NCI-H446 (cell line): ENCODE results near the gene RPL22.
"Not testable (repeated sequence)": the region's sequence is repeated elsewhere in the genome, so short reads cannot be mapped to it uniquely, and the experiment has no call there.

Experiments
- DNase-seq, 2 experiments: peaks; one replicate each; lab custom pipeline; 2025; lab: John Stamatoyannopoulos, UW

The RPL22 gene

GRCh38 chr1:6233376-6233775, 34.0 kb upstream of the RPL22 start:
- no peak for DNase-seq

- no peak for DNase-seq
Observed at GRCh38 chr1:6225651-6226050, 26.3 kb upstream of the RPL22 start.

DNA sequence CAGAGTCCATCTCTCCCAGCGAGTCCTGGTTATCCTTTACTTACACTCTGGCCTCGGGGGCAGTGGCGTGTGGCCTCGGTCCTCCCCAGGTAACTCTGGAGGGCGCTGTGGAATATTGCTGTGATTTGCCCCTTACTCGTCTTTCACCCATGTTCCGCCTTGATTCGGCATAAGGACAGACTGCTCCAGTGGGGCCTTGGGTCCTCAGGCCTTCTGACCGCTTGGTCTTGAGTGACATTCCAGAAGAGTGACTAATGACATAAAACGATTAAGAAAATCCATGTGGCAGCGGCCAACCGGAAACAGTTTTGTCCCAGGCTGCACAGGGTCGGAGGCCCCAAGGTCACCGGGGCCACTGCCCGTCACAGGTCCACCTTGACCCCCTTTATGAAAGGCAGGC, 25.3 kb upstream of the RPL22 start:
- no peak for DNase-seq

DNA sequence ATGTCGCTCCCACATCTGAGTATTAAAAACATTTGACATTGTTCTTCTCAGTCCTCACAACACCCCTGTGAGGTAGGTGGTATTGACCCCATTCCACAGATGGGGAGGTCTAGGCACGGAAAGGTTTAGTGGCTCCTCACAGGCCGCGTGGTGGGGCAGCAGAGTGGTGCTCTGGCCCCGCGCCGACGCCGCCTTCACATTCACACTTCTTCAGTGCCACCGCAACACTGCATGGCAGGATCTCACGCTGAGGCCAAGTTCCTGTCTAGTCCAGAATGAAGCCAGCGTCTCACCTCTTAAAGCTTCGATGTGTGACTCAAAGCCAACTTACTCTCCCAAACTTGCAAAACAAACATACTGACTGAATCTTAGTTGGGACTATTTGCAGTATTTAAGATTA, 24.2 kb upstream of the RPL22 start:
- no peak for DNase-seq

GRCh38 chr1:6222636-6223035, 23.2 kb upstream of the RPL22 start:
- DNase-seq, result no peak

DNA sequence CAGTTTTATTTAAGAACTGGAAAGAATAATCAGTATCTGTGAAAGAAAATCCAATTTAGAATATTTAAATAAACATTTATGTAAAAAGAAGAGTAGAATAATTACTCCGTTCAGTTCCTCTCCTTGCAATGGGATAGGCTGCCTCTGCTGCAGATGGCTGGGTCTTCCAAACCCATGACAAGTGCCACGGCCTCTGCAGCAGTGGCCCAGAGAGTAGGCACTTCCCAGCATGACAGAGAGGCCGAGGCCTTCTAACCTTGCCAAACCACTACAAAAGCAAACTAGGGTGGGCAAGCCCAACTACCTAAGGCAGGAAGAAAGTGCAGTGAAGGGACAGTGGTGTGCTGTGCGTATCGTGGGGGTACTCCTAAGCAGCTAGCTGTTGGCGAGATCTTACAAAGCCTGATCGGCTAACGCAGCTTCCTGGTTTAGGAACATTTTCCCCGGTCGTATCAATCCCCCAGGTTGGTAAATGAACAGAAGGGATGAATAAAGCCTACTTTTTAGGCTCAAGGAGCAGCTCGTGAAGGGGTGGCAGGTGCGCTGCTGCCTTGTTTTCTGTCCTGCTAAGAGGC, 21.9 kb upstream of the RPL22 start:
- no peak for DNase-seq

DNA sequence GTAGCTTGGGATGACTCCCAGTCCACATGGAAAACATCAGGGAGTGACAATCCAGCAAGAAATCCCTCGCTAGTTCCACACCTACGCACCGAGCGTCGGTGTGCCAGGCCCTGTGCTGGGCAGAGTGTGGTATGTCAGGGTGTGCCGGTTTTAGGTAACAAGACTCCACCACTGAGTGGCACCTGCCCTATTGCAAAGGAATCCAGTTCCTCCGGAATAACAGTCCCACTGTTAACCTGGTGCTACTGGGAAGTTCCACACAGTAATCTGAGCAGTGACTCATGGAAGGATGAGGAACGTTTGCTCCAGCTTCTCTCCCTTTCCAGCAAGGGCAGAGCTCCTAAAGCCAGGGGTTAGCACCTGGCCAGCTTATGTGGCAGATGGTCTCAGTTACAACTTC, 20.8 kb upstream of the RPL22 start:
- DNase-seq, result no peak

GRCh38 chr1:6219641-6220040, 20.2 kb upstream of the RPL22 start:
- not testable (repeated sequence) for DNase-seq

DNA sequence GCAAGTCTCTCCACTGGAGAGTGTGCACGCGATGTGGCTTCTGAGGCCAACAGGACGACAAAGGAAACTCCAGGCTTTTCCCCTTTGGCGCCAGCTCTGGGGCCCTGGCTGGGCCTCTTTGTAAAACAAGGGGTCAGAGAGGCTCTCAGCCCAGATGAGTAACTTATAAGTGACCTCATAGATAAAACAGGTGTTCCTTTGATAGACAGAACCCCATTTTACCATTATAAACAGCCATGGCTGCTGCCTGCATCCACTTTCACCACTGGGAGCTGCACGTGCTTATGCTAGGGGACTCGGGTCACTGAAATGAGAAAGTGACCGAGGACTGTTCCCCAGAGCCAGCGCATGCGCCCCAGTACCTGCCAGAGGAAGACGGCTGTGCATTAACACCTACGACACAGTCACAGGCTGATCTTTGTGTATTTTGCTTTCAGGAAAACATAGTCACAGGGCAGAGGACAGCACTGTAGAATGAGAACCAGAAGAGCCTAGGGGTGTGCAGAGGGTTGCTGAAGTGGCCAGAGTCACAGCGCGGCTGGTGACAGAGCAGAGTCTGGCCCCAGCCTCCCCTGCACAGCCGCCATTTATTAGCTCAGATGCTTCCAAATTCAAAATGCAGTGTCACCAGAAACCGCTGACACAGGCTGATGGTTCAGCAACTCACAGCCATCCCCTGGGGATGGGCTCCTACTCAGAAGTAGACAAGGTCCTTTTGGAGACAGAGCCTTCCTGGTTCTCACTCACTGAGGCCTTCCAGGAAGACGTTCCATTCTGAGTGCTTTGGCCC, 19.2 kb upstream of the RPL22 start:
- DNase-seq, result no peak

DNA sequence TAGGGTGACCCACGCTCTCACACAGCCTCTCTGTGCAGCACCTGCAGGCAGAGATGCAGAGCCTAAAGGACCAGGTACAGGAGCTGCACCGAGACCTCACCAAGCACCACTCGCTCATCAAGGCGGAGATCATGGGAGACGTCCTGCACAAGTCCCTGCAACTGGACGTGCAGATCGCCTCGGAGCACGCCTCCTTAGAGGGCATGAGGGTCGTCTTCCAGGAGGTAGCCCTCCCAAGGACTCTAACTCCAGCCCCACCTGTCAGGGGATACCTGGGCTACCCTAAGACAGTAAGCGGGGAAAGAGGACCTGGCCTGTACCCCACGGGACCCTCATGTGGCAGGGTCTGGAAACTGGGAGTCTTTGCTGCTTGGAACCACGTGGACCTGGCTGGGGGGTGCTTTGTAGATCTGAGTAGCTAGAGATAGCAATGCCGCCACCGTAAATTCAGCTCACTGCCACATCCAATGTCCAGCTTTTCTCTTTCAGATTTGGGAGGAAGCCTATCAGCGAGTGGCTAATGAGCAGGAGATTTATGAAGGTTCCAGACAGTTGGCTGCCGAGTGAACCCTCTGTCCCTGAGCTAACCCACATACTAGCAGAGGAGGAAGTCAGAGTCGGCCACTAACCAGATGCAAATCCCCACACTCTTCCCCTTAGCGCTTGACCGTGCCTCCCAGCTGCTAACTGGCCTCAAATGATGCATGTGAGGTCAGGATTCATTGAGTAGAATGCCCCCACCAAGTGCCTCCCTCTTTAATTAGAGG, 13.0 kb upstream of the RPL22 start:
- no peak for DNase-seq

GRCh38 chr1:6211731-6212130, 12.3 kb upstream of the RPL22 start:
- DNase-seq, result no peak

DNA sequence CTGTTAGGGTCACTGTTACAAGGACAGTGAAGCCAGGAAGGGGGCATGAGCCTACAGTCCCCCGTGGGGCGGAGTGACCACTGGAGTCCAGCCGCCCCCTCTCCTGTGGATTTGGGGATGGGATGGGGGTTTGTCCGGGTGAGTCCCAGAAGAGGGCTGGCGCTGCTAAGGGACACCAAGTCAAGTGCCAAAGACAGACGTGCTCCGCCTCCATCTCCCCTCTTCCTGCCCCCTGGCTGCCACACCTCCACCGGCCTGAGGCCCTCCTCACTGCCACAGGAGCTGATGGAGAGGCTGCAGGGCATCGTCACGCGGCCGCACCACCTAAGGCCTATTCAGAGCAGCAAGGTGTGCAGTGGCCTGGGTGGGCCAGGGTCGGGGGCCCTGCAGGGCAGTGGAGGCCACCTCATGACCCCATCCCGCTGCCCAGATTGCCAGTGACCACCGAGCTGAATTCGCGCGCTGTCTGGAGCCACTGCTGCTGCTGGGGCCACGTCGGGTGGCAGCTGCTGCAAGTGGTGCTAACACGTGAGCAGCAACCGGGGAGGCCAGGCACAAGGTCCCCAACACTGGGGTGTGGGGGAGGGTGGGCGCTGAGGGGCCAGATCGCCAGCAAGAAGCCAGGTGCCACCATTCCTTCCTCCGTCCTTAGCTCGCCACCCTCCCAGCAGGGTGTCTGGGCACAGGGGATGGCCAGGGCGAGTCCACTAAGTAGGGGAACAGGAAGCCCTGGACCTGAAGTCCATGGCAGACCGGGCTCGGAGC, 11.4 kb upstream of the RPL22 start:
- no peak for DNase-seq

DNA sequence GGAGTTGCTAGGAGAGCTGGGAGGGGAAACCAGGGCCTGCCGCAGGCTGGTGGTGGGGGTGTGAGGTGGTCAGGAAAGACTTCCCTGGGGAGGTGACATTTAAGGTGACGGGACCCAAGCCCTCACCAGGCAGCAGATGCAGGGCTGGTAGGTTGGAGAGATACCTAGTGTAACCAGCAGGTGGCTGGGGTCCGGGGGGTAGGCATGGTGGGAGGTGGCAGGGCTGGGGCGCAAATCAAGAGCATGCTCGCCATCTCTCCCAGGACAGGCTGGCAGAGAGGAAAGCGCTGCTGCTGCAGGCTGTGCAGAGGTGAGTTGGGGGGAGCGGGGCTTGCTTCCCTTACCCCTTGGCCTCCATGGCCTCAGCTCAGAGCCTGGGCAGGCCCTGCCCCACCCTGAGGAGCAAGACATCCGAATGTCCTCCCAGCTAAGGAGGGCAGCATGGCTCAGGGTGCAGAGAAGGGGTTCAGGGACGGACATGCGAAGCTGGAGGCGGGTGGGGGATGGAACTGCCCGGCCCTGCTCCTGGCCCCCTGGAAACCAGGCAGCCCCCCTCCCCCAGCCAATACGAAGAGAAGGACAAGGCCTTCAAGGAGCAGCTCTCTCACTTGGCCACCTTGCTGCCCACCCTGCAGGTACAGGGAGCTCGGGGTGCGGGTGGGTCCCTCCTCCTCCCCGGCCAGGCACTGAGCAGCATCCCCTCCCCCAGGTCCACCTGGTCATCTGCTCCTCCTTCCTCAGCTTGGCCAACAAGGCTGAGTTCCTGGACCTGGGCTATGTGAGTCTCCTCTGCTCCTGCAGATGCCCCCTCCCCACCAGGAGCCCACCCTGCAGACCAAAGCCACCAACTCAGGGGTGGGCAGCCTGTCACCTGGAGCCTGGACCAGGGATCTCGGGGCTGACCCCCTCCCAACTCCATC, 10.5 kb upstream of the RPL22 start:
- no peak for DNase-seq

DNA sequence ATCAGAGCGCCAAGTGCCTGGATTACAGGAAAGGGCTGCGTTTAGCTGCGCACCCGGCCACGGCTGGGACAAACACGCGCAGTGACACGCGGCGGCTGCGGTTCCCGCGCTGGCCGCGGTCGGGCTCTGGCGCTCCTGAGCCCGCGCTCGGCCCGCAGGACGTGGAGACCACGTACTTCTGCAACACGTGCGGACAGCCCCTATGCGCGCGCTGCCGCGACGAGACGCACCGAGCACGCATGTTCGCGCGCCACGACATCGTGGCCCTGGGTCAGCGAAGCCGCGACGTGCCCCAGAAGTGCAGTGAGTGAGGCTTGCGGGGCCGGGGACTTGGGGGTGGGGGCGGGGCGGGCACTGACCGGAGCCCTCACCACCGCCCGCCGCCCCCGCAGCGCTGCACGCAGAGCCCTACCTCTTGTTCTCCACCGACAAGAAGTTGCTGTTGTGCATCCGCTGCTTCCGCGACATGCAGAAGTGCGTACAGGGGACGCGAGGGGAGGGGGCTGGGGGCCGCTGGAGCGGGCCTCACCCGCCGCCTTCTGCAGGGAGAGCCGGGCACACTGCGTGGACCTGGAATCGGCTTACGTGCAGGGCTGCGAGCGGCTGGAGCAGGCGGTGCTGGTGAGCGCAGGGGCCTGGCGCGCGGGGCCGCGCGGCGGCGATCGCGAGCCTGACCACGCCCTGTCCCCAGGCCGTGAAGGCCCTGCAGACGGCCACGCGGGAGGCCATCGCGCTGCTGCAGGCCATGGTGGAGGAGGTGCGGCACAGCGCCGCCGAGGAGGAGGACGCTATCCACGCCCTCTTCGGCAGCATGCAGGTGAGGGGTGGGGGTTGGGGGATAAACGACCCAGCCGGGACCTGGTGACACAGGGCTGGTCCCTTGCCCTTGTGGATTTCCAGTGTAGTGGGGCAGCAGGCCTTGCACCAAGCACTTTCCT, 9.6 kb upstream of the RPL22 start:
- DNase-seq, result no peak

GRCh38 chr1:6207921-6208320, 8.5 kb upstream of the RPL22 start:
- no peak for DNase-seq

DNA sequence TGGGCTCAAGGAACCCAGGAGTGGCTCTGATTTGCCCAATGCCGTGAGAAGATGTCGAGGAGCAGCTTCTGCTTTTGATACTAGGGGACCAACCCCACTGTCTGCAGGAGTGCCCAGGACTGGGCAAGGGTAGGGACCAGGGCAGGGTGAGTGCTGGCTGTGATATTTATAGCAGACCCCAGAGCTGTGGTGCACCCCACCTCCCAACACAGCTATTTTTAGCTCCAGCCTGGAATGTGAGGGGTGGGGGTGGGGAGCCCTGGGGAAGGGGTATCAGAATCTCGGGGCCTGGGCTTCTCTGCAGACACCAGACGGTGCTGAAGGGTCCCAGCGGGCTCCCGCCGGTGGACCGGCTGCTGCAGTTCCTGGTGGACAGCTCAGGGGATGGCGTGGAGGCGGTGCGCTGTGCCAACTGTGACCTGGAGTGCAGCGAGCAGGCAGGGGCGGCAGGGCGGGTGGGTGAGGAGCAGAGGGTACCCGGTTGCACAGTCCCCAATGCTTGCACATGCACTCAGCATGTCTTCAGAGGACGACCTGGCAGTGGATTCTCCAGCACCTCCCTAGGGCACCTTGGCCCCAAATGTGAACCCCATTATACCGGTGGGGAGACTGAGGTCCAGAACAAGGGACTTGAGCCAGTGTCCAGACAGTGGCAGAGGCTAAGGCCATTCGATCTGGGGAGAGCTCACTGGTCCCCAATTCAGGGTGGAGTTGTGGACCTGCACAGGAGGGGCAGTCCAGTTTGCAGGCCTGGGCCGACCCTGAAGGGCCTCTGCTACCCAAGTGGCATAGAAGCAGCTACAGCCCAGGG, 7.9 kb upstream of the RPL22 start:
- no peak for DNase-seq

DNA sequence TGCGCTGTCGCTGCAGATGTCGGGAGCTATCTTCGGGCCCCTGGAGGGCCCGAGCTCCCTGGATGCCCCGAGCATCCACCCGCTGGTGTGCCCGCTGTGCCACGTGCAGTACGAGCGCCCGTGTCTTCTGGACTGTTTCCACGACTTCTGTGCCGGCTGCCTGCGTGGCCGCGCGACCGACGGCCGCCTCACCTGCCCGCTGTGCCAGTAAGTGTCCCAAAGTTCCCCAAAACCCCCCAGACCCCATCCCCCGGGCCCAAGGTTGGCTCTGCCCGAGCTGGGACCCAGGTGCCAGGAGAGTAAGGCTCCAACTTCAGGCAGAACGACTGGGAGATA, 7.1 kb upstream of the RPL22 start:
- DNase-seq, result no peak

- no peak for DNase-seq
Observed at GRCh38 chr1:6205849-6206519, 6.6 kb upstream of the RPL22 start, which contains the start of gene RNF207. TSS of gene RNF207 (plus strand) at chr1:6206119. CDS start at chr1:6206536, 417 bp downstream.

DNA sequence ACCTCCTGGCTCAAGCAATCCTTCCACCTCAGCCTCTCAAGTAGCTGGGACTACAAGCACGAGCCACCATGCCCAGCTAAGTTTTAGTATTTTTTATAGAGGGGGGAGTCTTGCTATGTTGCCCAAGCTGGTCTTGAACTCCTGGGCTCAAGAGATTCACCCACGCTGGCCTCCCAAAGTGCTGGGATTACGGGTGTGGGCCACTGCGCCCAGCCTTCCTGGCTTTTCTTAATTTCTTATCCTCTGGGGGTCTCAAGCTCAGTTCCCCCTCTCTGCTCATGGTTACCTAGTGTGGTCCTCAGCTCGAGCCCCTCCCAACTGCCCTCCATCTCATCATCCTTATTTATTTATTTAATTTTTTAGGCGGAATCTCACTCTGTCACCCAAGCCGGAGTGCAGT, 2.9 kb upstream of the RPL22 start:
- no peak for DNase-seq
